Measurements from ENCODE around the gene USP6NL.

- TF ChIP-seq TAF1 (IDR thresholded peaks at IDR 0.05; ENCODE audit: borderline replicate concordance, low read depth, low read length) (no peak), POLR2A (IDR thresholded peaks at IDR 0.05; ENCODE audit: low read depth, low read length) (no peak), POLR2AphosphoS5 (IDR thresholded peaks at IDR 0.05; ENCODE audit: low read depth, low read length) (no peak)
Measured at GRCh38 chr10:11602358-11602757, 9.1 kb downstream of the USP6NL start.

Data from GM12892 (cell line).